Globus pallidus (tissue), 1 donor: ENCODE results near the gene CCNG1.
"Not testable (repeated sequence)": the region's sequence is repeated elsewhere in the genome, so short reads cannot be mapped to it uniquely, and the experiment has no call there.

Source experiments
- DNase-seq: peaks from one replicate; pipeline ENCODE4 v3.0.0-alpha.2; 2015; ENCODE audit warnings: low spot score

The CCNG1 gene

DNA sequence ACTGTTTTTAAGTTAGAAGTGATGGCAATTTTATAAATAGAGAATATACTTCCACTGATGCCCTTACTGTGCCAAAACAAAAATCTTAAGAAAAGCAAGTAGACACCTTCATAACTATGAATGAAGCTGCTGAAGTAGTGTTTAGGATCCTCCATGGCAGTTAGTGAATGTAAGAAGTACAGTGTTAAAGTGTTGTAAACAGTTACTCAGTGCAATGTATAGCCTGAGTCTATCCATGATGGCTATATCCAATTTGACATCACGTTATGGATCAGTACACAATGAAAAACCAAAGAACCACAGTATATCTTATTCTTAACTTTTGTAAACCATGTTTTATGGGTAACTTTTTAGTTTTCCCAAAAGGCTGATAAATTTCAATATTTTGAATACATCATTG lies 7.1 kb downstream of the CCNG1 start:
- no peak for DNase-seq

DNA sequence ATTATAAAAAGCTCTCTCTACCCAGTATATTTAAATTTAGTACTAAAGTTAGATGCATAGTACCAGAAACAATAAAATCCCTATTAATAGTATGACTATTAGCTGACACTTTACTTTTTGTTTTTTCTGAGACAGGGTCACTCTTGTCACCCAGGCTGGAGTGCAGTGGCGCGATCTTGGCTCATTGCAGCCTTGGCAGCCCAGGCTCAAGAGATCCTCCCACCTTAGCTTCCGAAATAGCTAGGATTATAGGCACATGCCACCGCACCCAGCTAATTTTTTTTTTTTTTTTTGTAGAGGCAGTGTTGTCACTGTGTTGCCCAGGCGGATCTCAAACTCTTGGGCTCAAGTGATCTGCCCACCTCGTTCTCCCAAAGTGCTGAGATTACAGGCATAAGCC lies 8.0 kb downstream of the CCNG1 start:
- DNase-seq = no peak

DNA sequence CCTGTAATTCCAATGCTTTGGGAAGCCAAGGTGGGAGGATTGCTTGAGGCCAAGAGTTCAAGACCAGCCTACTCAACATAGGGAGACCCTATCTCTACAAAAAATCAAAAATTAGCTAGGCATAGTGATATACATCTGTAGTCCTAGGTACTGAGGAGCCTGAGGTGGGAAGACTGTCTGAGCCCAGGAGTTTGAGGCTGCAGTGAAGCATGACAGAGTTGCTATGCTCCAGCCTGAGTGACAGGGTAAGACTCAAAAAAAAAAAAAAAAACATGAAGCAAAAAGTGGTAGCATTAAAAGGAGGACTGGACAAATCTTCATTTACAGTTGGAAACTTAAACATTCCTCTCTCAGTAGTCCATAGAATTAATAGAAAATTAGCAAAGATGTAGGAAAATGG lies 9.8 kb downstream of the CCNG1 start:
- DNase-seq = no peak

DNA sequence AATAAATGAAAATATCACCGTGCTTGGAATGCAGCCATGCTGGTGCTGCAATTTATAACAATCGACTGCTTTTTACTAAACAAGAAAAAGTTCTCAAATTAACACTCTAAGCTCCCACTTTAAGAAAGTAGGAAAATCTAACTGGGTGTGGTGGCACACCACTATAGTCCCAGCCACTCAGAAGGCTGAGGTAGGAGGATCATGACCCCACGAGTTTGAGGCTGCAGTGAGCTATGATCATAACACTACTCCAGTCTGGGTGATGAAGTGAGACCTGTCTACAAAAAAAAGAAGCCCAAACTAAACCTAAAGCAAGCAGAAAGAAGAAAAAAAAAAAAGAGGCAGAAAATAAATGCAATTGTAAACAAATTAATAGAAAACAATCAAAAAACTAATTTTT lies 10.5 kb downstream of the CCNG1 start:
- no peak for DNase-seq

DNA sequence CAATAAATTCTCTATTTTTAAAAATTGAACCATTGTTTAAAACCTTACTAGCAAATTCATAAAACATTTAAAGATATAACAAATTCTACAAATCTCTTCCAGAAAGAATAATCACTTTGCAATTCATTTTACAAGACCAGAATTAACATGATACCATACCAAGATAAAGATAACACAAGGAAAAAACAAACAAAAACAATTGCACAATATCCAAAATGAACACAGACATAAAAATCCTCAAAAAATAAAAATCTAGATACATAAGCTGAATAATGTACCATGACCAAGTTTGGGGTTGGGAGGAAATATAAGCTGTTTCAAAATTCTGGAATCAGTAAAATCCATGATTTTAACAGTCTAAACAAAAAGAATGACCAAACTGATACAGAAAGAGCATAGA lies 11.1 kb downstream of the CCNG1 start:
- DNase-seq = no peak

GRCh38 chr5:163451489-163451888 lies 14.1 kb downstream of the CCNG1 start:
- no peak for DNase-seq

DNA sequence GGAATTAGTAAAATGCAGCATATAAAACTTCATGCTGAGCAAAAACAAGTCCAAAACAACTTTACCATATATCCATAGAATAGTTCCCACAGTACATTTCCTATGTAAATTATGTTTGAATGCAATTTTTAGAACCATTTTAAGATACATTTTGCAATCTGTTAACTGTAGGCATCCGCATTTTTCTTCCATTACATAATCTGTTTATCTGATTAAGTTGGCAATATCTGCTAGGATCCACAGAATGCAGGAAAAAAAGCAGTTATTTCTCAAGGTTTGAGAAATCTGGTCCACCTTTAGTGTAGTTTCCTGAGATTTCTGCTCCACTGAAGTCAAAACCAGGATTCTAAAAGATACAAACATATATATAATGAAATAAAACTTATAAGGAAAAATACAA lies 16.3 kb downstream of the CCNG1 start:
- no peak for DNase-seq

DNA sequence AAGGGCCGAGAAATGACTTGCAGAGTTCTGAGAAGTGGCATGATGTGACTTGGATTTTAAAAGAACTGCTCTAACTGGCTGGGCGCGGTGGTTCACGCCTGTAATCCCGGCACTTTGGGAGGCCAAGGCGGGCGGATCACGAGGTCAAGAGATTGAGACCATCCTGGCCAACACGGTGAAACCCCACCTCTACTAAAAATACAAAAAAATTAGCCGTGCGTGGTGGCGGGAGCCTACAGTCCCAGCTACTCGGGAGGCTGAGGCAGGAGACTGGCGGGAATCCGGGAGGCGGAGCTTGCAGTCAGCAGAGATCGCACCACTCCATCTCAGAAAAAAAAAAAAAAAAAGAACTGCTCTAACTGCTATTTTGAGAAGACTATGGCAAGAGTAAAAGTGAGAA lies 18.0 kb downstream of the CCNG1 start:
- not testable (repeated sequence) for DNase-seq

- no peak for DNase-seq
Measured at GRCh38 chr5:163456029-163456589, 18.7 kb downstream of the CCNG1 start.

DNA sequence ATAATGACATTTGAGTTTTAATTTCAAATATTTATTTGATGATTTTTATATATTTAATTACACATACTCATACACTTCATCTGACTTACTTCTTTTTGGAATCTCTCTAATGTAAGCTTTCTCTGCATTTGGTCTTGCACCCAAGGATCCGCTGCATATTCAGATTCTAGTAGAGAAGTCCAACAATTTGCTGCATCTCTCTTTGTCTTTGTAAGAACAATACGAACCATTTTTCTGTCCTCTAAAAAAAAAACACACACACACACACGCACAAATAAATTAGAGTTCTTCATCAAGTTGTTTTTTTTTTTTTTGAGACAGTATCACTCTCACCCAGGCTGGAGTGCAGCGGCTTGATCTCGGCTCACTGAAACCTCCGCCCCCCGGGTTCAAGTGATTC lies 19.4 kb downstream of the CCNG1 start:
- peak; percentile 64 for DNase-seq

GRCh38 chr5:163458778-163459385 lies 21.5 kb downstream of the CCNG1 start:
- DNase-seq = no peak

- no peak for DNase-seq
Measured at GRCh38 chr5:163459462-163459818, 22.0 kb downstream of the CCNG1 start.

- peak; percentile 98 for DNase-seq
Measured at GRCh38 chr5:163459819-163460561, 22.6 kb downstream of the CCNG1 start, which contains the start of gene NUDCD2. Gene NUDCD2 (minus strand): TSS chr5:163460102. CDS start chr5:163460050, 52 bp downstream.

GRCh38 chr5:163460562-163461171 lies 23.3 kb downstream of the CCNG1 start, which contains the start of gene HMMR:
Gene HMMR (plus strand): TSS chr5:163460632. CDS start chr5:163460693, 61 bp downstream.
- DNase-seq = no peak

DNA sequence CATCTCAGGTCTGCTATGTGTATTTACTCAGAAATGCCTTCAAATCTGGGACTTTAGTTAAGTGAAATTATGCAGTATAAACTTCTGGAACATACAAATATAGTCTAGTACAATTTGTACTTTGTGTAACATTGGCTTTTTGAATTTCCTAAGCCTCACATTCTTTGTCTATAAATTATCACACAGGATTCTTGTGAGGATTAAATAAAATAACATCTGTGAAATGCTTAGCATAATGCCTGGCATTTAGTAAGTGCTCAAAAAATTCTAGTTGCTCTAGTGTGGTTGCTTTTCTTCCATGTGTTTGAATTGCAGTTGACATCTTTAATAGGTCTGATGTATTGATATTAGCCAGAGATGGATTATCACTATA lies 25.7 kb downstream of the CCNG1 start:
- DNase-seq = no peak

DNA sequence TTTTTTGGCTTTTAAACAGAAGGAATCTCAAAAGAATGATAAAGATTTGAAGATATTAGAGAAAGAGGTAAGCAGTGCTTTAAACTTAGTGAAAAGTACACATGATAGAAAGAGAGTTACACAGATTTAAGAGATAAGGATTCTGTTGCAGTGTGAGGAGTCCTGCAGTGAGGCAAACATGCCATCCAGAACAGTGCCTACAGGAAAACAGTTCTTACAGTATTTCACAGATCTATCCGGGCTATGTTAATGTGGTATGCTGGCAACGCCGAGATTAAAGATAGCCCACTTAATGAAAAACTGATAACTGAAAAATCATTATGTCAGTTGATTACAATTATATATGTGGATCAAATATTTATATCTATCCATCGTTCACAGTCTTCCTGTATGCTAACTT lies 30.3 kb downstream of the CCNG1 start:
- DNase-seq = no peak

GRCh38 chr5:163473635-163474243 lies 36.3 kb downstream of the CCNG1 start:
- no peak for DNase-seq

DNA sequence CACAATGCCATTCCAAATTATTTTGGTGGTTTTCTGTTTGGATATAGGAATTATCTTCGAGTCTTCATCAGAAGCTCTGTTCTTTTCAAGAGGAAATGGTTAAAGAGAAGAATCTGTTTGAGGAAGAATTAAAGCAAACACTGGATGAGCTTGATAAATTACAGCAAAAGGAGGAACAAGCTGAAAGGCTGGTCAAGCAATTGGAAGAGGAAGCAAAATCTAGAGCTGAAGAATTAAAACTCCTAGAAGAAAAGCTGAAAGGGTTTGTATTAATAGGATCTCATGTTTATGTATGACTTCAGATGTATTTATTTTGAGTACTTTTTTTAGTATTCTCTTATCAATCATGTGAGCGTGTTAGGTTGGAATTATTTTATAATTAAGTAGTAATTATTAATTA lies 38.0 kb downstream of the CCNG1 start:
- DNase-seq = no peak

- DNase-seq = no peak
Measured at GRCh38 chr5:163478126-163478981, 41.0 kb downstream of the CCNG1 start.

DNA sequence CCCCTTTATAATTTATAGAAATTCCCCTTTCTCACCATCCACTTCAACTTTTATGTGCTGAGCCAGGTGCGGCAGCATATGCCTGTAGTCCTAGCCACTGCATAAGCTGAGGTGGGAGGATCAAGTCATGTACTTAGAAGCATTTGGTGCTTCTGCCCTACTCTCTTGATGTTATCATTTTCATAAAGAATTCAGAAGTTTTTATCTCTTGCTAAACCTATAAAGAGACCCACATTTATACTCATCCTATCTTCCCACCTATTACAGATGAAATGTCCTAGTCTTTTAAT lies 41.5 kb downstream of the CCNG1 start:
- DNase-seq = no peak

GRCh38 chr5:163489055-163489744 lies 51.8 kb downstream of the CCNG1 start:
- DNase-seq = no peak
